Ovary (tissue), 9 donors: ENCODE measurements around the gene PLCH2. TPM values are rescaled to one million over a fixed set of nuclear protein-coding genes. Genes with fewer than 3 reads are reported as not detected.

Experiments used
- DNase-seq, 5 donors: peaks; one replicate each; pipeline ENCODE4 v3.0.0-alpha.2; 2019 to 2020
- H3K27ac ChIP-seq, 2 donors: fragments of 200-600 bp; one replicate each; pipeline versions ENCODE4 v1.5.1 to v1.8.0; 2019 to 2022
- H3K27me3 ChIP-seq: fragments of 200-600 bp; one replicate; pipeline ENCODE4 v1.8.0; 2022
- H3K36me3 ChIP-seq: fragments of 200-600 bp; sonication (generic); one replicate; pipeline ENCODE4 v1.5.1; 2019
- H3K4me1 ChIP-seq: one replicate; pipeline ENCODE4 v1.8.1; 2013; ENCODE audit warnings: mild to moderate bottlenecking, moderate library complexity; ENCODE audit not compliant: insufficient read depth
- H3K4me3 ChIP-seq: fragments of 200-600 bp; sonication (generic); one replicate; pipeline ENCODE4 v1.5.1; 2017
- H3K9me3 ChIP-seq, 2 donors: fragments of 200-600 bp in 1 of 2; sonication (generic) in 1 of 2; one replicate each; pipeline versions ENCODE4 v1.5.1 to v1.8.1; 2013 to 2019; ENCODE audit warnings: mild to moderate bottlenecking in 1 of 2, moderate library complexity in 1 of 2
- CTCF ChIP-seq, 3 donors: fragments of 450-650 bp in 2 of 3; fragments of 200-600 bp in 1 of 3; IDR thresholded peaks; one replicate each; pipeline versions ENCODE4 v1.5.1 to v1.8.0; 2016 to 2022; ENCODE audit warnings: antibody characterized with exemption in 3 of 3, mild to moderate bottlenecking in 1 of 3
- EP300 ChIP-seq: sonication (generic); formaldehyde crosslinking; IDR thresholded peaks from one replicate; pipeline ENCODE4 v1.6.1; 2017; ENCODE audit warnings: antibody characterized with exemption
- POLR2A ChIP-seq: fragments of 450-650 bp; IDR thresholded peaks from one replicate; pipeline ENCODE4 v1.6.1; 2017; ENCODE audit warnings: antibody characterized with exemption, mild to moderate bottlenecking, moderate library complexity
- WGBS, 3 donors: extraction: QIAGEN DNeasy Blood & Tissue Kit in 1 of 3; methylation state at CpG; one replicate each; pipeline versions ENCODE4 v1.1.5 to v1.1.7; 2013 to 2017; 5-methylcytosine and 5-hydroxymethylcytosine counted together
- intact Hi-C, 4 donors: fragments of 100-400 bp; cut with DNase I; formaldehyde crosslinking; loops; one replicate each; pipeline versions ENCODE4 v1.11.0 to v1.15.1; 2022 to 2023
- polyA plus RNA-seq, 2 donors: library from polyadenylated mRNA; stranded (reverse); fragments of 200-250 nt in 1 of 2; fragments of 350-450 nt in 1 of 2; fragmentation: Illumina TruSeq in 1 of 2; extraction: RNeasy Lipid Tissue Mini Kit (QIAGEN cat#74804) in 1 of 2; gene quantifications; one replicate each; pipeline ENCODE4 v1.2.3, GENCODE V29; 2013 to 2014
- total RNA-seq, 7 donors: library from RNA; depleted of rRNA in 2 of 7; stranded (reverse); fragments of >200 nt in 2 of 7; fragmentation: NEBNext Ultra II Directional in 3 of 7; extraction: Animal tissue kit (Norgen Biotek cat#: 25700) in 3 of 7; gene quantifications; one replicate each; pipeline versions ENCODE4 v1.1.0 to v1.2.4, GENCODE V29; 2016 to 2023
- donor health status: DM: no; HTN: no; CAD: no; lungs with moderate emphysema.
- donor health status: DM: no; HTN: no; CAD: no.
- donor health status: Bipolar disorder and iron deficiency.
- donor health status: DM: yes; HTN: yes; CAD: no.
- donor health status: DM: no; HTN: no; CAD: no.
- donor health status: DM: yes; HTN: yes; CAD: no.

PLCH2 gene
- total and polyA plus RNA-seq, 9 donors: 0.05 to 0.84 (median 0.34) TPM; not detected in 1

GRCh38 chr1:2504949-2505272 is 28.8 kb downstream of the PLCH2 start:
- Histone ChIP-seq H3K4me3 (no peak overlapping the region), H3K27ac (no peak overlapping the region), H3K27me3 (peaks cover 6% of the 10 kb centered on the region), H3K4me1 (no peaks in the 10 kb centered on the region), H3K9me3 (no peaks in the 10 kb centered on the region), H3K36me3 (no peaks in the 10 kb centered on the region)
- WGBS, 3 donors: 10 to 39% (median 14%) methylated on average over 2 to 22 of the region's 22 CpGs
- intact Hi-C loops: no loop called here
- no peak for DNase-seq
- TF ChIP-seq CTCF (IDR thresholded peaks at IDR 0.05): no peak
- no peak for TF ChIP-seq EP300

- Histone ChIP-seq H3K27ac (no peak overlapping the region), H3K4me1 (no peaks in the 10 kb centered on the region), H3K36me3 (no peaks in the 10 kb centered on the region), H3K4me3 (no peak overlapping the region), H3K27me3 (peaks cover 6% of the 10 kb centered on the region), H3K9me3 (no peaks in the 10 kb centered on the region)
- TF ChIP-seq EP300 (no peak), CTCF (IDR thresholded peaks at IDR 0.05) (no peak), POLR2A (no peak)
- intact Hi-C loops: no loop called here
- no peak for DNase-seq
- WGBS, 3 donors: 32 to 49% (median 41%) methylated on average over 21 of the region's 21 CpGs
Measured at GRCh38 chr1:2505461-2505994, 29.4 kb downstream of the PLCH2 start.

- H3K27ac ChIP-seq: no peak overlapping the region
- H3K4me1 ChIP-seq: no peaks in the 10 kb centered on the region
- 42 to 65% (median 45%) methylated on average over 23 to 30 of the region's 30 CpGs for WGBS, 3 donors
- intact Hi-C loops: no loop called here
- no peak for DNase-seq
- H3K9me3 ChIP-seq: no peaks in the 10 kb centered on the region
- H3K27me3 ChIP-seq: peaks cover 6% of the 10 kb centered on the region
- peaks cover 3% of the 10 kb centered on the region for H3K36me3 ChIP-seq
- TF ChIP-seq POLR2A (no peak), CTCF (IDR thresholded peaks at IDR 0.05) (no peak), EP300 (no peak)
- H3K4me3 ChIP-seq: no peak overlapping the region
Measured at GRCh38 chr1:2506007-2506860, 30.1 kb downstream of the PLCH2 start.

- H3K27me3 ChIP-seq: peaks cover 6% of the 10 kb centered on the region
- 48 to 54% (median 53%) methylated on average over 14 to 15 of the region's 15 CpGs for WGBS, 3 donors
- no peak overlapping the region for H3K27ac ChIP-seq
- intact Hi-C loops: no loop called here
- no peak for TF ChIP-seq EP300
- TF ChIP-seq POLR2A: no peak
- TF ChIP-seq CTCF (IDR thresholded peaks at IDR 0.05): no peak
- H3K4me3 ChIP-seq: no peak overlapping the region
- no peaks in the 10 kb centered on the region for H3K4me1 ChIP-seq
- no peaks in the 10 kb centered on the region for H3K9me3 ChIP-seq
- H3K36me3 ChIP-seq: peaks cover 3% of the 10 kb centered on the region
- DNase-seq: no peak
Measured at GRCh38 chr1:2506901-2507565, 30.9 kb downstream of the PLCH2 start.
